HepG2 (cell line): ENCODE measurements around the gene CATSPERD. TPM values are rescaled to one million over a fixed set of nuclear protein-coding genes. Genes with fewer than 3 reads are reported as not detected.
A peak's percentile ranks its signal among the peaks of the same experiment; 100 is the strongest.

Experiments
- HOXA3 ChIP-seq: sonication (generic); formaldehyde crosslinking; IDR thresholded peaks from 2 replicates; pipeline ENCODE4 v1.5.0; 2020; ENCODE audit warnings: missing genetic modification reagents
- ISL2 ChIP-seq: sonication (generic); formaldehyde crosslinking; IDR thresholded peaks from 2 replicates; pipeline ENCODE4 v1.5.0; 2020; ENCODE audit warnings: missing genetic modification reagents
- KAT2B ChIP-seq: fragments of 150-350 bp; IDR thresholded peaks from 2 replicates; pipeline ENCODE4 v1.6.1; 2014; ENCODE audit warnings: low read depth, low read length, borderline replicate concordance
- MAFK ChIP-seq, 2 experiments: IDR thresholded peaks in 1 of 2; conservative IDR thresholded peaks in 1 of 2; 2 replicates each; pipeline ENCODE4 v1.6.1; 2011; ENCODE audit warnings: improper control_type of control experiment in 2 of 2, low read length in 2 of 2
- MTF1 ChIP-seq: sonication (generic); formaldehyde crosslinking; IDR thresholded peaks from 2 replicates; pipeline ENCODE4 v1.5.0; 2020; ENCODE audit warnings: missing genetic modification reagents
- PHF8 ChIP-seq: sonication (generic); formaldehyde crosslinking; IDR thresholded peaks from 2 replicates; pipeline ENCODE4 v1.5.0; 2020; ENCODE audit warnings: missing genetic modification reagents
- STAT6 ChIP-seq: sonication (generic); formaldehyde crosslinking; IDR thresholded peaks from 2 replicates; pipeline ENCODE4 v1.4.0; 2020; ENCODE audit warnings: missing genetic modification reagents, mild to moderate bottlenecking, borderline replicate concordance
- ZBED4 ChIP-seq: sonication (generic); formaldehyde crosslinking; IDR thresholded peaks from 2 replicates; pipeline ENCODE4 v1.4.0; 2020; ENCODE audit warnings: missing genetic modification reagents, borderline replicate concordance
- ZFP36L1 ChIP-seq: sonication (generic); formaldehyde crosslinking; IDR thresholded peaks from 2 replicates; pipeline ENCODE4 v1.8.0; 2022; ENCODE audit warnings: mild to moderate bottlenecking, missing genetic modification reagents, moderate library complexity
- ZNF253 ChIP-seq: sonication (generic); formaldehyde crosslinking; IDR thresholded peaks from 2 replicates; pipeline ENCODE4 v1.8.0; 2022; ENCODE audit warnings: mild to moderate bottlenecking, missing genetic modification reagents, borderline replicate concordance
- ZNF704 ChIP-seq: sonication (generic); formaldehyde crosslinking; IDR thresholded peaks from 2 replicates; pipeline ENCODE4 v1.8.1; 2023; ENCODE audit warnings: mild to moderate bottlenecking, inconsistent platforms, moderate library complexity, missing genetic modification reagents, borderline replicate concordance
- ZNF770 ChIP-seq: sonication (generic); formaldehyde crosslinking; IDR thresholded peaks from 2 replicates; pipeline ENCODE4 v1.5.0; 2020; ENCODE audit warnings: mild to moderate bottlenecking, missing genetic modification reagents
- ZNF800 ChIP-seq: sonication (generic); formaldehyde crosslinking; IDR thresholded peaks from 2 replicates; pipeline ENCODE4 v1.4.0; 2020; ENCODE audit warnings: missing genetic modification reagents
- polyA plus RNA-seq, 8 experiments: library from polyadenylated mRNA; depleted of rRNA in 3 of 8; stranded (reverse) in 7 of 8; unstranded in 1 of 8; fragments of >200 nt; fragmentation: Illumina TruSeq in 4 of 8; extraction: Trizol in 4 of 8; gene quantifications; 2 replicates each; pipeline versions ENCODE4 v1.2.1 to v1.2.3, GENCODE V29; 2011 to 2016; ENCODE audit warnings: low read depth in 4 of 8, missing spikeins in 1 of 8, mixed read lengths in 1 of 8; ENCODE audit not compliant: insufficient read depth in 1 of 8
- total RNA-seq, 5 experiments: library from RNA; depleted of rRNA; stranded (reverse); fragments of >200 nt; fragmentation: Illumina TruSeq; extraction: Trizol; gene quantifications; 2 replicates each; pipeline ENCODE4 v1.2.3, GENCODE V29; 2016; ENCODE audit warnings: low read depth in 1 of 5

Gene CATSPERD
- total and polyA plus RNA-seq, 2 of the 13 experiments (the other 11 are each of a cell fraction or from before 2014, with no cell fraction given), result 0.04 TPM; not detected in 1

- TF ChIP-seq KAT2B (no peak), PHF8 (no peak; the same call in 1 of the 2 replicates), HOXA3 (CRISPR knock-in tag) (peak; percentile 96), ZNF253 (CRISPR knock-in tag) (no peak), STAT6 (CRISPR knock-in tag) (no peak), ZBED4 (CRISPR knock-in tag) (peak; percentile 58), MAFK (conservative IDR thresholded peaks at IDR 0.05 in 1 of 2, IDR thresholded peaks at IDR 0.05 in 1 of 2; ENCODE audit: low read length in 2 of 2) (no peak), ZNF800 (CRISPR knock-in tag) (no peak; the same call in 1 of the 2 replicates), ZFP36L1 (no peak), ZNF770 (CRISPR knock-in tag) (no peak), MTF1 (CRISPR knock-in tag) (no peak; the same call in 1 of the 2 replicates), ZNF704 (CRISPR knock-in tag) (no peak), ISL2 (CRISPR knock-in tag) (no peak; the same call in 1 of the 2 replicates)
Observed at GRCh38 chr19:5680437-5681368, 39.7 kb upstream of the CATSPERD start, which contains the start of the genes HSD11B1L and MICOS13 (continued).
